GM23338 (cell line): ENCODE measurements around the gene DRP2. TPM values are rescaled to one million over a fixed set of nuclear protein-coding genes. Genes with fewer than 3 reads are reported as not detected.

Experiments used
- ATAC-seq: fragments of 200-7000 bp; cut with Tn5 transposase; 3 replicates; pipeline ENCODE4 v1.9.1; 2020
- DNase-seq: peaks from one replicate; pipeline ENCODE4 v3.0.0-alpha.2; 2015; ENCODE audit warnings: low spot score
- H2AFZ ChIP-seq: fragments of 200-600 bp; sonication (generic); 2 replicates; pipeline ENCODE4 v1.8.0; 2016; ENCODE audit warnings: antibody characterized with exemption, mild to moderate bottlenecking, moderate library complexity
- H3F3A ChIP-seq: fragments of 200-600 bp; sonication (generic); replicated peaks from 2 replicates; pipeline ENCODE4 v1.8.0; 2017; ENCODE audit warnings: antibody characterized with exemption, mixed run types, low read depth
- H3K27ac ChIP-seq: fragments of 200-600 bp; sonication (generic); 2 replicates; pipeline ENCODE4 v1.6.1; 2016; ENCODE audit warnings: low read depth
- H3K27me3 ChIP-seq: fragments of 200-600 bp; sonication (generic); 2 replicates; pipeline ENCODE4 v1.8.0; 2016; ENCODE audit warnings: mild to moderate bottlenecking, mixed run types, moderate library complexity; ENCODE audit not compliant: insufficient read depth
- H3K36me3 ChIP-seq: fragments of 200-600 bp; sonication (generic); 2 replicates; pipeline ENCODE4 v1.8.0; 2016; ENCODE audit warnings: mild to moderate bottlenecking; ENCODE audit not compliant: insufficient read depth
- H3K4me1 ChIP-seq: fragments of 200-600 bp; sonication (generic); 2 replicates; pipeline ENCODE4 v1.8.0; 2016; ENCODE audit warnings: mild to moderate bottlenecking, moderate library complexity; ENCODE audit not compliant: insufficient read depth
- H3K4me2 ChIP-seq: fragments of 200-600 bp; sonication (generic); 2 replicates; pipeline ENCODE4 v1.7.1; 2017; ENCODE audit warnings: mixed run types
- H3K4me3 ChIP-seq: fragments of 200-600 bp; sonication (generic); 2 replicates; pipeline ENCODE4 v1.6.1; 2016; ENCODE audit warnings: mixed run types
- H3K79me2 ChIP-seq: fragments of 200-600 bp; sonication (generic); replicated peaks from 2 replicates; pipeline ENCODE4 v1.8.0; 2017; ENCODE audit warnings: mild to moderate bottlenecking; ENCODE audit not compliant: insufficient read depth
- H3K9me2 ChIP-seq: fragments of 200-600 bp; sonication (generic); 2 replicates; pipeline ENCODE4 v1.8.0; 2017; ENCODE audit not compliant: insufficient read depth
- H4K20me1 ChIP-seq: fragments of 200-600 bp; sonication (generic); replicated peaks from 2 replicates; pipeline ENCODE4 v1.8.0; 2017; ENCODE audit warnings: mild to moderate bottlenecking; ENCODE audit not compliant: insufficient read depth
- H3K27ac Mint-ChIP-seq: 2 replicates; pipeline ENCODE4 v1.8.0; 2020; ENCODE audit warnings: inconsistent platforms, mild to moderate bottlenecking, moderate library complexity, mixed read lengths
- H3K27me3 Mint-ChIP-seq: 3 replicates; pipeline ENCODE4 v1.8.0; 2022; ENCODE audit warnings: low read depth, mild to moderate bottlenecking, moderate library complexity, mixed read lengths, inconsistent platforms; ENCODE audit not compliant: insufficient read depth, poor library complexity
- H3K36me3 Mint-ChIP-seq: 3 replicates; pipeline ENCODE4 v1.8.0; 2021; ENCODE audit warnings: low read depth, mild to moderate bottlenecking, inconsistent platforms, moderate library complexity, mixed read lengths
- H3K4me1 Mint-ChIP-seq: 3 replicates; pipeline ENCODE4 v1.8.0; 2020; ENCODE audit warnings: mild to moderate bottlenecking, inconsistent platforms, mixed read lengths
- H3K4me3 Mint-ChIP-seq: 3 replicates; pipeline ENCODE4 v1.8.0; 2021; ENCODE audit warnings: moderate library complexity, mild to moderate bottlenecking, inconsistent platforms, mixed read lengths
- H3K9me3 Mint-ChIP-seq: 3 replicates; pipeline ENCODE4 v1.8.0; 2020; ENCODE audit warnings: moderate library complexity, mild to moderate bottlenecking, inconsistent platforms, mixed read lengths
- CREB1 ChIP-seq: fragments of 250-450 bp; sonication (Bioruptor Pico); IDR thresholded peaks from 2 replicates; pipeline ENCODE4 v1.5.0; 2020; ENCODE audit warnings: low read depth, mild to moderate bottlenecking, moderate library complexity
- EZH2phosphoT487 ChIP-seq: fragments of 200-600 bp; sonication (generic); IDR thresholded peaks from one replicate; pipeline ENCODE4 v1.8.1; 2018; ENCODE audit warnings: antibody characterized with exemption; ENCODE audit not compliant: unreplicated experiment
- JUNB ChIP-seq: IDR thresholded peaks from one replicate; pipeline ENCODE4 v1.6.1; 2016; ENCODE audit warnings: antibody characterized with exemption; ENCODE audit not compliant: unreplicated experiment
- POLR2AphosphoS5 ChIP-seq: IDR thresholded peaks from 2 replicates; pipeline ENCODE4 v1.6.1; 2016; ENCODE audit warnings: antibody characterized with exemption, low read depth
- STAT1 ChIP-seq: IDR thresholded peaks from one replicate; pipeline ENCODE4 v1.6.1; 2016; ENCODE audit warnings: antibody characterized with exemption; ENCODE audit not compliant: unreplicated experiment
- ZNF114 ChIP-seq: fragments of 250-450 bp; sonication (Bioruptor Pico); IDR thresholded peaks from 2 replicates; pipeline ENCODE4 v1.5.0; 2020; ENCODE audit warnings: mild to moderate bottlenecking, moderate library complexity
- ZNF331 ChIP-seq: fragments of 250-450 bp; sonication (Bioruptor Pico); IDR thresholded peaks from 2 replicates; pipeline ENCODE4 v1.5.0; 2020; ENCODE audit warnings: low read depth, mild to moderate bottlenecking, moderate library complexity
- polyA plus RNA-seq: library from polyadenylated mRNA; unstranded; fragments of >200 nt; fragmentation: Nextera tagmentation; extraction: Ambion mirVana; gene quantifications from 2 replicates; pipeline ENCODE4 v1.2.1, GENCODE V29; 2016
- total RNA-seq: library from RNA; depleted of rRNA; stranded (reverse); fragments of >200 nt; shearing (Covaris generic); gene quantifications from 2 replicates; pipeline ENCODE4 v1.2.3, GENCODE V29; 2014
- TF ChIP-seq, protein P1 (sequence below): IDR thresholded peaks from 2 replicates; pipeline ENCODE4 v1.6.1; 2016; ENCODE audit warnings: antibody characterized with exemption
- TF ChIP-seq, protein P2 (sequence below): fragments of 250-450 bp; sonication (Bioruptor Pico); IDR thresholded peaks from 2 replicates; pipeline ENCODE4 v1.5.0; 2020; ENCODE audit warnings: mild to moderate bottlenecking, moderate library complexity
- TF ChIP-seq, protein P3 (sequence below): IDR thresholded peaks from one replicate; pipeline ENCODE4 v1.6.1; 2018; ENCODE audit warnings: antibody characterized with exemption; ENCODE audit not compliant: unreplicated experiment

DRP2 gene
- total and polyA plus RNA-seq, 2 experiments from 2014 or later = 0.24 TPM; not detected in 1

DNA sequence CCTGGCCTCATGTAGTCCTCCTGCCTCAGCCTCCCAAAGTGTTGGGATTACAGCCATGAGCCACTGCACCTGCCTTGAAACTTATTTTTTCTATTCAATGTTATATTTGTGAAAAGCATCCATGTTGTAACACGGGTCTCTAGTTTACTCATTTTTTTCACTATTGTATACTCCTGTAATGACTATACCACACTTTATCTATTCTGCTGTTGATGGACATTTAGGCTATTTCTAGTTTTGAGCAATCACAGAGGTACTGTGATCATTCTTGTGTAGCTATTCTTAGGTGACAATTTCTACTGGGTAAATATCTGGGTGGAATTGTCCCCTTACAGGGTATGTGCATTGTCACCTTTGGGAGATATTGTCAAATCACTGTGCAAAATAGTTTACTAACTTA, 3.6 kb downstream of the DRP2 start:
- Histone ChIP-seq H3K4me1 (no peaks in the 10 kb centered on the region), H3K79me2 (no peaks in the 10 kb centered on the region), H3K36me3 (no peaks in the 10 kb centered on the region), H3K4me2 (no peak overlapping the region), H3K4me3 (no peak overlapping the region), H4K20me1 (no peaks in the 10 kb centered on the region), H3F3A (no peaks in the 10 kb centered on the region), H3K9me2 (no peaks in the 10 kb centered on the region), H3K27ac (no peak overlapping the region), H3K27me3 (no peaks in the 10 kb centered on the region), H2AFZ (no peak overlapping the region)
- Mint-ChIP-seq H3K4me3 (no peak overlapping the region), H3K27ac (no peak overlapping the region), H3K27me3 (no peaks in the 10 kb centered on the region), H3K36me3 (no peaks in the 10 kb centered on the region), H3K9me3 (no peaks in the 10 kb centered on the region), H3K4me1 (peaks cover 6% of the 10 kb centered on the region)
- TF ChIP-seq CREB1 (CRISPR knock-in tag) = no peak
- no peak for TF ChIP-seq ZNF331 (CRISPR knock-in tag)
- TF ChIP-seq, protein P1, sequence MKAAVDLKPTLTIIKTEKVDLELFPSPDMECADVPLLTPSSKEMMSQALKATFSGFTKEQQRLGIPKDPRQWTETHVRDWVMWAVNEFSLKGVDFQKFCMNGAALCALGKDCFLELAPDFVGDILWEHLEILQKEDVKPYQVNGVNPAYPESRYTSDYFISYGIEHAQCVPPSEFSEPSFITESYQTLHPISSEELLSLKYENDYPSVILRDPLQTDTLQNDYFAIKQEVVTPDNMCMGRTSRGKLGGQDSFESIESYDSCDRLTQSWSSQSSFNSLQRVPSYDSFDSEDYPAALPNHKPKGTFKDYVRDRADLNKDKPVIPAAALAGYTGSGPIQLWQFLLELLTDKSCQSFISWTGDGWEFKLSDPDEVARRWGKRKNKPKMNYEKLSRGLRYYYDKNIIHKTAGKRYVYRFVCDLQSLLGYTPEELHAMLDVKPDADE = no peak
- no peak for DNase-seq
- ATAC-seq = no peak

DNA sequence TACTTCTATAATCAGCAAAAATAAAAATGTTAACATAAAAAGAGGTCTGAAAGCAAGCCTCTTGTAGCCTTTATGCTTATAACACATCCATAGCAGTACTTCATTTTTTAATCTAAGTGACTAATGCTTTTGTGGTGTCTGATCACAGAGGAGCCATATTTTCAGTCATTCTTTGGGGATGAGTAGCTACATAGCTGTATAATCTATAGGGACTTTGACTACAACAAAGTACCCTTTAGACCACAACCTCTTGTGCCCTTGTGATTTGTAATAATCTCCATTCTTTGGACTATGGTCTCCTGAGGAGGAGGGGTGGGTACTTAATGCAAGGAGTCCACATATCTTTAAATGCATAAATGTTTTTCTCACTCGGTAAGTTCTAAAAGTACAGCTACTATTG, 9.6 kb downstream of the DRP2 start:
- Histone ChIP-seq H4K20me1 (no peaks in the 10 kb centered on the region), H3K4me3 (no peak overlapping the region)
- H3K9me3 Mint-ChIP-seq = no peaks in the 10 kb centered on the region

More for the DNA sequence above, 9.6 kb downstream of the DRP2 start:
- no peaks in the 10 kb centered on the region for H3K36me3 ChIP-seq
- Mint-ChIP-seq H3K4me1 (peaks cover 4% of the 10 kb centered on the region; the same call in 2 of the 3 replicates), H3K4me3 (no peak overlapping the region), H3K27ac (no peak overlapping the region), H3K36me3 (no peaks in the 10 kb centered on the region), H3K27me3 (no peaks in the 10 kb centered on the region)
- no peak for ATAC-seq
- H3K27me3 ChIP-seq = no peaks in the 10 kb centered on the region
- TF ChIP-seq, protein P2, sequence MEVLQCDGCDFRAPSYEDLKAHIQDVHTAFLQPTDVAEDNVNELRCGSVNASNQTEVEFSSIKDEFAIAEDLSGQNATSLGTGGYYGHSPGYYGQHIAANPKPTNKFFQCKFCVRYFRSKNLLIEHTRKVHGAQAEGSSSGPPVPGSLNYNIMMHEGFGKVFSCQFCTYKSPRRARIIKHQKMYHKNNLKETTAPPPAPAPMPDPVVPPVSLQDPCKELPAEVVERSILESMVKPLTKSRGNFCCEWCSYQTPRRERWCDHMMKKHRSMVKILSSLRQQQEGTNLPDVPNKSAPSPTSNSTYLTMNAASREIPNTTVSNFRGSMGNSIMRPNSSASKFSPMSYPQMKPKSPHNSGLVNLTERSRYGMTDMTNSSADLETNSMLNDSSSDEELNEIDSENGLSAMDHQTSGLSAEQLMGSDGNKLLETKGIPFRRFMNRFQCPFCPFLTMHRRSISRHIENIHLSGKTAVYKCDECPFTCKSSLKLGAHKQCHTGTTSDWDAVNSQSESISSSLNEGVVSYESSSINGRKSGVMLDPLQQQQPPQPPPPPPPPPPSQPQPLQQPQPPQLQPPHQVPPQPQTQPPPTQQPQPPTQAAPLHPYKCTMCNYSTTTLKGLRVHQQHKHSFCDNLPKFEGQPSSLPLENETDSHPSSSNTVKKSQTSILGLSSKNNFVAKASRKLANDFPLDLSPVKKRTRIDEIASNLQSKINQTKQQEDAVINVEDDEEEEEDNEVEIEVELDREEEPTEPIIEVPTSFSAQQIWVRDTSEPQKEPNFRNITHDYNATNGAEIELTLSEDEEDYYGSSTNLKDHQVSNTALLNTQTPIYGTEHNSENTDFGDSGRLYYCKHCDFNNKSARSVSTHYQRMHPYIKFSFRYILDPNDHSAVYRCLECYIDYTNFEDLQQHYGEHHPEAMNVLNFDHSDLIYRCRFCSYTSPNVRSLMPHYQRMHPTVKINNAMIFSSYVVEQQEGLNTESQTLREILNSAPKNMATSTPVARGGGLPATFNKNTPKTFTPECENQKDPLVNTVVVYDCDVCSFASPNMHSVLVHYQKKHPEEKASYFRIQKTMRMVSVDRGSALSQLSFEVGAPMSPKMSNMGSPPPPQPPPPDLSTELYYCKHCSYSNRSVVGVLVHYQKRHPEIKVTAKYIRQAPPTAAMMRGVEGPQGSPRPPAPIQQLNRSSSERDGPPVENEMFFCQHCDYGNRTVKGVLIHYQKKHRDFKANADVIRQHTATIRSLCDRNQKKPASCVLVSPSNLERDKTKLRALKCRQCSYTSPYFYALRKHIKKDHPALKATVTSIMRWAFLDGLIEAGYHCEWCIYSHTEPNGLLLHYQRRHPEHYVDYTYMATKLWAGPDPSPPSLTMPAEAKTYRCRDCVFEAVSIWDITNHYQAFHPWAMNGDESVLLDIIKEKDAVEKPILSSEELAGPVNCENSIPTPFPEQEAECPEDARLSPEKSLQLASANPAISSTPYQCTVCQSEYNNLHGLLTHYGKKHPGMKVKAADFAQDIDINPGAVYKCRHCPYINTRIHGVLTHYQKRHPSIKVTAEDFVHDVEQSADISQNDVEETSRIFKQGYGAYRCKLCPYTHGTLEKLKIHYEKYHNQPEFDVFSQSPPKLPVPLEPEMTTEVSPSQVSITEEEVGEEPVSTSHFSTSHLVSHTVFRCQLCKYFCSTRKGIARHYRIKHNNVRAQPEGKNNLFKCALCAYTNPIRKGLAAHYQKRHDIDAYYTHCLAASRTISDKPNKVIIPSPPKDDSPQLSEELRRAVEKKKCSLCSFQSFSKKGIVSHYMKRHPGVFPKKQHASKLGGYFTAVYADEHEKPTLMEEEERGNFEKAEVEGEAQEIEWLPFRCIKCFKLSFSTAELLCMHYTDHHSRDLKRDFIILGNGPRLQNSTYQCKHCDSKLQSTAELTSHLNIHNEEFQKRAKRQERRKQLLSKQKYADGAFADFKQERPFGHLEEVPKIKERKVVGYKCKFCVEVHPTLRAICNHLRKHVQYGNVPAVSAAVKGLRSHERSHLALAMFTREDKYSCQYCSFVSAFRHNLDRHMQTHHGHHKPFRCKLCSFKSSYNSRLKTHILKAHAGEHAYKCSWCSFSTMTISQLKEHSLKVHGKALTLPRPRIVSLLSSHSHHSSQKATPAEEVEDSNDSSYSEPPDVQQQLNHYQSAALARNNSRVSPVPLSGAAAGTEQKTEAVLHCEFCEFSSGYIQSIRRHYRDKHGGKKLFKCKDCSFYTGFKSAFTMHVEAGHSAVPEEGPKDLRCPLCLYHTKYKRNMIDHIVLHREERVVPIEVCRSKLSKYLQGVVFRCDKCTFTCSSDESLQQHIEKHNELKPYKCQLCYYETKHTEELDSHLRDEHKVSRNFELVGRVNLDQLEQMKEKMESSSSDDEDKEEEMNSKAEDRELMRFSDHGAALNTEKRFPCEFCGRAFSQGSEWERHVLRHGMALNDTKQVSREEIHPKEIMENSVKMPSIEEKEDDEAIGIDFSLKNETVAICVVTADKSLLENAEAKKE (CRISPR knock-in tag) = no peak
- TF ChIP-seq EZH2phosphoT487 (no peak), POLR2AphosphoS5 (no peak), STAT1 (no peak), ZNF114 (no peak), ZNF331 (CRISPR knock-in tag) (no peak), JUNB (no peak)
- TF ChIP-seq, protein P3, sequence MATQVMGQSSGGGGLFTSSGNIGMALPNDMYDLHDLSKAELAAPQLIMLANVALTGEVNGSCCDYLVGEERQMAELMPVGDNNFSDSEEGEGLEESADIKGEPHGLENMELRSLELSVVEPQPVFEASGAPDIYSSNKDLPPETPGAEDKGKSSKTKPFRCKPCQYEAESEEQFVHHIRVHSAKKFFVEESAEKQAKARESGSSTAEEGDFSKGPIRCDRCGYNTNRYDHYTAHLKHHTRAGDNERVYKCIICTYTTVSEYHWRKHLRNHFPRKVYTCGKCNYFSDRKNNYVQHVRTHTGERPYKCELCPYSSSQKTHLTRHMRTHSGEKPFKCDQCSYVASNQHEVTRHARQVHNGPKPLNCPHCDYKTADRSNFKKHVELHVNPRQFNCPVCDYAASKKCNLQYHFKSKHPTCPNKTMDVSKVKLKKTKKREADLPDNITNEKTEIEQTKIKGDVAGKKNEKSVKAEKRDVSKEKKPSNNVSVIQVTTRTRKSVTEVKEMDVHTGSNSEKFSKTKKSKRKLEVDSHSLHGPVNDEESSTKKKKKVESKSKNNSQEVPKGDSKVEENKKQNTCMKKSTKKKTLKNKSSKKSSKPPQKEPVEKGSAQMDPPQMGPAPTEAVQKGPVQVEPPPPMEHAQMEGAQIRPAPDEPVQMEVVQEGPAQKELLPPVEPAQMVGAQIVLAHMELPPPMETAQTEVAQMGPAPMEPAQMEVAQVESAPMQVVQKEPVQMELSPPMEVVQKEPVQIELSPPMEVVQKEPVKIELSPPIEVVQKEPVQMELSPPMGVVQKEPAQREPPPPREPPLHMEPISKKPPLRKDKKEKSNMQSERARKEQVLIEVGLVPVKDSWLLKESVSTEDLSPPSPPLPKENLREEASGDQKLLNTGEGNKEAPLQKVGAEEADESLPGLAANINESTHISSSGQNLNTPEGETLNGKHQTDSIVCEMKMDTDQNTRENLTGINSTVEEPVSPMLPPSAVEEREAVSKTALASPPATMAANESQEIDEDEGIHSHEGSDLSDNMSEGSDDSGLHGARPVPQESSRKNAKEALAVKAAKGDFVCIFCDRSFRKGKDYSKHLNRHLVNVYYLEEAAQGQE = no peak
- TF ChIP-seq, protein P1 = no peak
- no peaks in the 10 kb centered on the region for H3K4me1 ChIP-seq
- no peak overlapping the region for H2AFZ ChIP-seq
- no peaks in the 10 kb centered on the region for H3F3A ChIP-seq
- no peak overlapping the region for H3K27ac ChIP-seq
- no peaks in the 10 kb centered on the region for H3K9me2 ChIP-seq
- H3K4me2 ChIP-seq = no peak overlapping the region
- DNase-seq = no peak
- no peaks in the 10 kb centered on the region for H3K79me2 ChIP-seq
